ENCODE measurements around the gene RALGAPB.

The RALGAPB gene

DNA sequence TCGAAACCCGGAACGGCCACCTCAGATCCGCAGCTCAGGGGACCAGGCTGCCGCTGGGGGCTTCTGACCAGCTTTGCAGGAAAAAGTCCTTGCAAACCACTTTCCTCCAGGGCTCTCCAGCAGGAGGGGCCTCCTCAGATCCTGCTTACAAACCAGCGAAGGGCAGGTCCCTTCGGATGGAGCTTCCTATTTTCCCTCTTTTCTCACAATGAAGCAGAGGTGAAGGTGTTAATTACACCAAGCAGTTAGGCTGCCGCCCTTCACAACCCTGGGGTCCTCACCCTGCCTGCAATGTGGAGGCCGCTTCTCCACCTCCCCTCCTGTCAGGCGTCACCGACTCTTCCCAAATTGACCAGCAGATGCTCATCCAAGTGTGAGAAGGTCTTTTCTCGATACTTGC, 134.7 kb downstream of the RALGAPB start:
- DNase-seq (ENCODE audit: low spot score) = no peak
- in situ Hi-C loops (cut with MboI; ENCODE audit: low pct_unique_long_range_greater_than_20kb, low sequenced_read_pairs, unreplicated experiment) = no loop called here
- TF ChIP-seq CTCF (IDR thresholded peaks at IDR 0.05; ENCODE audit: extremely low read depth, insufficient read depth, missing control alignments) = no peak

DNA sequence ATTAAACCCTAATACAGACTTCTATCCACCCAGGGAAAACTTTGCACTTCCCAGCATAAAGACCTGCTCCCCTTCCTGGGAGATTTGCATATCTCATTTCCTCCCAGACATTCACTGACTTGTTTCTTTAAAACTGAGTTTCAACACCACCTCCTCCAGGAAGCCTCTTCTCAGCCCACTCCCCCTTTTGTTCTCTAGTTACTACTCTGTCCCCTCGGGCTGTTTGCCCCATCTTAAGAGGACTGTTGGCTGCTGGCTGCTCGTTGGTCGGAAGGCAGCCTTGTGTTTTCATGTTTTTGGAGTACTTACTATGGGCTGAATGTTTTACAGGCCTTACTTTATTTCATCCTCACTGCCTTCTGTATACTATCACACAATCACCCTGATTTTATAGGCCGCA, 135.5 kb downstream of the RALGAPB start:
- no peak for TF ChIP-seq CTCF (IDR thresholded peaks at IDR 0.05; ENCODE audit: extremely low read depth, insufficient read depth, missing control alignments)
- in situ Hi-C loops (cut with MboI; ENCODE audit: low pct_unique_long_range_greater_than_20kb, low sequenced_read_pairs, unreplicated experiment) = no loop called here
- no peak for DNase-seq (ENCODE audit: low spot score)

- in situ Hi-C loops (cut with MboI; ENCODE audit: low pct_unique_long_range_greater_than_20kb, low sequenced_read_pairs, unreplicated experiment) = no loop called here
- no peak for DNase-seq (ENCODE audit: low spot score)
- TF ChIP-seq CTCF (IDR thresholded peaks at IDR 0.05; ENCODE audit: extremely low read depth, insufficient read depth, missing control alignments) = no peak
Measured at GRCh38 chr20:38609815-38610214, 137.2 kb downstream of the RALGAPB start.

GRCh38 chr20:38610521-38610920, 137.9 kb downstream of the RALGAPB start:
- no peak for TF ChIP-seq CTCF (IDR thresholded peaks at IDR 0.05; ENCODE audit: extremely low read depth, insufficient read depth, missing control alignments)
- no peak for DNase-seq (ENCODE audit: low spot score)
- in situ Hi-C loops (cut with MboI; ENCODE audit: low pct_unique_long_range_greater_than_20kb, low sequenced_read_pairs, unreplicated experiment) = no loop called here

GRCh38 chr20:38612751-38613515, 140.3 kb downstream of the RALGAPB start:
- DNase-seq (ENCODE audit: low spot score) = no peak
- TF ChIP-seq CTCF (IDR thresholded peaks at IDR 0.05; ENCODE audit: extremely low read depth, insufficient read depth, missing control alignments) = no peak

DNA sequence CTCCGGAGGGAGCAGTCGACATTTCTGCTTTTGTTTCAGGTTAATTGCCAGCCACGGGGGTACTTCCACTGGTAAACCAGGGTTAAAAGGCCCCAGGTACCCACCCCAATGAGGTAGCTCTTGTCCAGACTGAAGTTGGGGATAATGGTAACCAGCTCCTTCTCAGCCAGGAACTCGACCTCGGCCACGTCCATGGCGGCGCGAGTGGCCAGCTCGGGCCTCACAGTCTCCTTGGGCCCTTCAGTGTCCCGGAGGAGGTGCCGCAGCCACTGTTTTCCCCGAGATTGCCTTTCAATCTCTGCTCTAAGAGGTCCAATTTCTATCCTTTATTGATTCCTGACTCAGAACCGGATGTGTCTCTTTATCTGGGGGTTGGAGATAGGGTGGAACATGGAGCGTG, 142.6 kb downstream of the RALGAPB start:
- TF ChIP-seq CTCF (IDR thresholded peaks at IDR 0.05; ENCODE audit: extremely low read depth, insufficient read depth, missing control alignments) = no peak
- no peak for DNase-seq (ENCODE audit: low spot score)
- in situ Hi-C loops (cut with MboI; ENCODE audit: low pct_unique_long_range_greater_than_20kb, low sequenced_read_pairs, unreplicated experiment) = no loop called here

More at GRCh38 chr20:38612751-38613515, 140.3 kb downstream of the RALGAPB start:
- in situ Hi-C loops (cut with MboI; ENCODE audit: low pct_unique_long_range_greater_than_20kb, low sequenced_read_pairs, unreplicated experiment) = no loop called here
